Esophagus squamous epithelium (tissue), 4 donors: ENCODE data around the gene KIF6.

ENCODE experiments used
- CTCF ChIP-seq, 6 experiments: fragments of 450-650 bp in 4 of 6; fragments of 200-600 bp in 2 of 6; sonication (generic) in 2 of 6; IDR thresholded peaks; one replicate each; pipeline ENCODE4 v1.5.1; 2016 to 2019; ENCODE audit warnings: antibody characterized with exemption in 6 of 6, mild to moderate bottlenecking in 4 of 6, moderate library complexity in 4 of 6
- POLR2A ChIP-seq, 4 donors: fragments of 450-650 bp; IDR thresholded peaks; one replicate each; pipeline ENCODE4 v1.6.1; 2017; ENCODE audit warnings: antibody characterized with exemption in 4 of 4, mild to moderate bottlenecking in 4 of 4, moderate library complexity in 3 of 4

- TF ChIP-seq CTCF (IDR thresholded peaks at IDR 0.05) (no peak), POLR2A (IDR thresholded peaks at IDR 0.05) (no peak)
Observed at GRCh38 chr6:39433630-39434029, 291.6 kb downstream of the KIF6 start.
